GM12873 (cell line): Measurements from ENCODE around the gene ARHGAP15.

Source experiments
- CTCF ChIP-seq: IDR thresholded peaks from 2 replicates; pipeline ENCODE4 v1.5.1; 2012; ENCODE audit warnings: low read depth, mild to moderate bottlenecking, moderate library complexity, low read length, control low read depth; ENCODE audit not compliant: insufficient read depth; ENCODE audit errors: missing control alignments

Gene ARHGAP15

GRCh38 chr2:143453981-143454511 is 324.8 kb downstream of the ARHGAP15 start:
- no peak for TF ChIP-seq CTCF

- TF ChIP-seq CTCF = no peak
Observed at GRCh38 chr2:143455317-143455716, 326.1 kb downstream of the ARHGAP15 start.

- TF ChIP-seq CTCF = no peak
Observed at GRCh38 chr2:143458258-143459190, 329.3 kb downstream of the ARHGAP15 start.

- no peak for TF ChIP-seq CTCF
Observed at GRCh38 chr2:143460382-143460781, 331.2 kb downstream of the ARHGAP15 start.

GRCh38 chr2:143463719-143464118 is 334.5 kb downstream of the ARHGAP15 start:
- no peak for TF ChIP-seq CTCF

GRCh38 chr2:143466391-143466790 is 337.2 kb downstream of the ARHGAP15 start:
- no peak for TF ChIP-seq CTCF

- no peak for TF ChIP-seq CTCF
Observed at GRCh38 chr2:143467011-143467410, 337.8 kb downstream of the ARHGAP15 start.
